ENCODE results near the gene BLNK. TPM values are rescaled to one million over a fixed set of nuclear protein-coding genes. Genes with fewer than 3 reads are reported as not detected.

BLNK gene
- total RNA-seq, 1 donor from 2014 or later: not detected

- H3K4me1 Mint-ChIP-seq (ENCODE audit: low read depth, unreplicated experiment): no peaks in the 10 kb centered on the region
These were observed 53.7 kb downstream of the BLNK start for GRCh38 chr10:96217711-96218110.

GRCh38 chr10:96216775-96217174, 54.6 kb downstream of the BLNK start:
- Mint-ChIP-seq H3K4me1 (ENCODE audit: low read depth, unreplicated experiment) (no peaks in the 10 kb centered on the region), H3K9me3 (ENCODE audit: unreplicated experiment) (peaks cover 1% of the 10 kb centered on the region), H3K36me3 (ENCODE audit: unreplicated experiment) (no peaks in the 10 kb centered on the region), H3K4me3 (ENCODE audit: unreplicated experiment) (no peak overlapping the region), H3K27ac (ENCODE audit: unreplicated experiment) (no peak overlapping the region), H3K27me3 (ENCODE audit: unreplicated experiment) (peaks cover 2% of the 10 kb centered on the region)
- TF ChIP-seq CTCF (IDR thresholded peaks at IDR 0.05; ENCODE audit: partially characterized antibody, unreplicated experiment): no peak
- no peak for DNase-seq

More at GRCh38 chr10:96217711-96218110, 53.7 kb downstream of the BLNK start:
- Mint-ChIP-seq H3K9me3 (ENCODE audit: unreplicated experiment) (peaks cover 4% of the 10 kb centered on the region), H3K36me3 (ENCODE audit: unreplicated experiment) (no peaks in the 10 kb centered on the region), H3K4me3 (ENCODE audit: unreplicated experiment) (no peak overlapping the region), H3K27ac (ENCODE audit: unreplicated experiment) (no peak overlapping the region), H3K27me3 (ENCODE audit: unreplicated experiment) (peaks cover 2% of the 10 kb centered on the region)
- no peak for TF ChIP-seq CTCF (IDR thresholded peaks at IDR 0.05; ENCODE audit: partially characterized antibody, unreplicated experiment)
- DNase-seq: no peak

- no peak for DNase-seq
- TF ChIP-seq CTCF (IDR thresholded peaks at IDR 0.05; ENCODE audit: partially characterized antibody, unreplicated experiment): no peak
- no peak overlapping the region for H3K4me3 Mint-ChIP-seq (ENCODE audit: unreplicated experiment)
- H3K27me3 Mint-ChIP-seq (ENCODE audit: unreplicated experiment): peaks cover 2% of the 10 kb centered on the region
- H3K27ac Mint-ChIP-seq (ENCODE audit: unreplicated experiment): no peak overlapping the region
- H3K9me3 Mint-ChIP-seq (ENCODE audit: unreplicated experiment): peaks cover 1% of the 10 kb centered on the region
- H3K4me1 Mint-ChIP-seq (ENCODE audit: low read depth, unreplicated experiment): no peaks in the 10 kb centered on the region
- H3K36me3 Mint-ChIP-seq (ENCODE audit: unreplicated experiment): no peaks in the 10 kb centered on the region
These were observed 58.5 kb downstream of the BLNK start for GRCh38 chr10:96212911-96213310.

GRCh38 chr10:96211764-96212163, 59.6 kb downstream of the BLNK start:
- H3K9me3 Mint-ChIP-seq (ENCODE audit: unreplicated experiment): peaks cover 1% of the 10 kb centered on the region
- no peaks in the 10 kb centered on the region for H3K4me1 Mint-ChIP-seq (ENCODE audit: low read depth, unreplicated experiment)
- H3K4me3 Mint-ChIP-seq (ENCODE audit: unreplicated experiment): no peak overlapping the region
- peaks cover 2% of the 10 kb centered on the region for H3K27me3 Mint-ChIP-seq (ENCODE audit: unreplicated experiment)
- H3K36me3 Mint-ChIP-seq (ENCODE audit: unreplicated experiment): no peaks in the 10 kb centered on the region
- no peak for DNase-seq
- no peak for TF ChIP-seq CTCF (IDR thresholded peaks at IDR 0.05; ENCODE audit: partially characterized antibody, unreplicated experiment)
- H3K27ac Mint-ChIP-seq (ENCODE audit: unreplicated experiment): no peak overlapping the region

GRCh38 chr10:96208946-96209345, 62.4 kb downstream of the BLNK start:
- peaks cover 1% of the 10 kb centered on the region for H3K9me3 Mint-ChIP-seq (ENCODE audit: unreplicated experiment)
- no peak overlapping the region for H3K4me3 Mint-ChIP-seq (ENCODE audit: unreplicated experiment)
- H3K4me1 Mint-ChIP-seq (ENCODE audit: low read depth, unreplicated experiment): no peaks in the 10 kb centered on the region
- TF ChIP-seq CTCF (IDR thresholded peaks at IDR 0.05; ENCODE audit: partially characterized antibody, unreplicated experiment): no peak
- H3K27ac Mint-ChIP-seq (ENCODE audit: unreplicated experiment): no peak overlapping the region
- no peak for DNase-seq
- no peaks in the 10 kb centered on the region for H3K27me3 Mint-ChIP-seq (ENCODE audit: unreplicated experiment)
- H3K36me3 Mint-ChIP-seq (ENCODE audit: unreplicated experiment): no peaks in the 10 kb centered on the region

All from glutamatergic neuron (in vitro differentiated cells).